Gastroesophageal sphincter (tissue), 4 donors: ENCODE measurements around the gene TFRC. TPM values are rescaled to one million over a fixed set of nuclear protein-coding genes. Genes with fewer than 3 reads are reported as not detected.
"Not testable (repeated sequence)": the region's sequence is repeated elsewhere in the genome, so short reads cannot be mapped to it uniquely, and the experiment has no call there.

Experiments
- ATAC-seq: fragments of 150-250 bp; one replicate; pipeline ENCODE4 v1.9.1; 2016; ENCODE audit warnings: mild to moderate bottlenecking, moderate library complexity
- H3K27ac ChIP-seq, 4 donors: fragments of 200-600 bp; sonication (generic) in 3 of 4; 1 replicate in 3 of 4; 2 replicates in 1 of 4; pipeline ENCODE4 v1.5.1; 2016 to 2019
- H3K27me3 ChIP-seq: fragments of 200-600 bp; sonication (generic); one replicate; pipeline ENCODE4 v1.5.1; 2019
- H3K36me3 ChIP-seq, 2 donors: fragments of 200-600 bp; sonication (generic); one replicate each; pipeline ENCODE4 v1.5.1; 2019; ENCODE audit warnings: control low read depth in 1 of 2
- H3K4me1 ChIP-seq, 3 donors: fragments of 200-600 bp; sonication (generic); 1 replicate in 2 of 3; 2 replicates in 1 of 3; pipeline ENCODE4 v1.5.1; 2016 to 2019; ENCODE audit warnings: control low read depth in 2 of 3
- H3K4me3 ChIP-seq, 2 donors: fragments of 200-600 bp; sonication (generic); one replicate each; pipeline ENCODE4 v1.5.1; 2019; ENCODE audit warnings: mild to moderate bottlenecking in 1 of 2, moderate library complexity in 1 of 2
- H3K9me3 ChIP-seq, 3 donors: fragments of 200-600 bp; sonication (generic); one replicate each; pipeline ENCODE4 v1.5.1; 2017 to 2019; ENCODE audit warnings: control low read depth in 2 of 3
- EP300 ChIP-seq: sonication (generic); formaldehyde crosslinking; IDR thresholded peaks from one replicate; pipeline ENCODE4 v1.6.1; 2017; ENCODE audit warnings: antibody characterized with exemption, mild to moderate bottlenecking
- POLR2A ChIP-seq, 2 donors: fragments of 450-650 bp; IDR thresholded peaks; one replicate each; pipeline ENCODE4 v1.6.1; 2017; ENCODE audit warnings: antibody characterized with exemption in 2 of 2, mild to moderate bottlenecking in 2 of 2, moderate library complexity in 1 of 2
- POLR2AphosphoS5 ChIP-seq: sonication (generic); formaldehyde crosslinking; IDR thresholded peaks from one replicate; pipeline ENCODE4 v1.6.1; 2017; ENCODE audit warnings: antibody characterized with exemption
- WGBS, 2 donors: methylation state at CpG; one replicate each; pipeline ENCODE4 v1.1.5; 2018; ENCODE audit warnings: low coverage in 1 of 2; 5-methylcytosine and 5-hydroxymethylcytosine counted together
- small RNA-seq, 4 donors: library from RNA; depleted of rRNA; stranded (forward); fragments of <200 nt; gene quantifications; one replicate each; pipeline ENCODE3, GENCODE V24; 2016
- total RNA-seq, 4 donors: library from RNA; depleted of rRNA; stranded (reverse); fragments of >200 nt; gene quantifications; one replicate each; pipeline ENCODE4 v1.1.0, GENCODE V29; 2016
- TF ChIP-seq, protein P1 (sequence below), 4 experiments: fragments of 200-600 bp in 2 of 4; fragments of 450-650 bp in 2 of 4; sonication (generic) in 1 of 4; IDR thresholded peaks; one replicate each; pipeline ENCODE4 v1.5.1; 2017 to 2019; ENCODE audit warnings: antibody characterized with exemption in 4 of 4, mild to moderate bottlenecking in 2 of 4, moderate library complexity in 2 of 4

Gene TFRC
- total RNA-seq, 4 donors from 2014 or later: 60.1 to 81.1 (median 69.6) TPM

DNA sequence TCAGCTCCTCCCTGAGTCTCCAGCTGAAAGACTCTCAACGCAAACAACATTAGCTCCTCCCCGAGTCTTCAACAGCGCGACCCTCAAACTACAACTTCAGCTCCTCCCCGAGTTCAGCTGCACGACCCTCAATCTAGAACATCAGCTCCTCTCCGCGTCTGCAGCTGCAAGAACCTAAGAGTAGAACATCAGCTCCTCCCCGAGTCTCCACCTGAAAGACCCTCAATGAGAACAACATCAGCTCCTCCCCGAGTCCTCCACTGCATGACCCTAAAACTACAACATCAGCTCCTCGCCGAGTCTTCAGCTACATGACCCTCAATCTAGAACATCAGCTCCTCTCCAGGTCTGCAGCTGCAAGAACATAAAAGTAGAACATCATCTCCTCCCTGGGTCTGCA, 78.3 kb downstream of the TFRC start:
- H3K27me3 ChIP-seq: peaks cover 38% of the 10 kb centered on the region
- 77 to 88% methylated on average over 8 to 12 of the region's 12 CpGs for WGBS, 2 donors
- no peaks in the 10 kb centered on the region for H3K36me3 ChIP-seq
- no peak overlapping the region for H3K4me3 ChIP-seq
- H3K27ac ChIP-seq: no peak overlapping the region
- no peak for TF ChIP-seq POLR2AphosphoS5
- TF ChIP-seq, protein P1, sequence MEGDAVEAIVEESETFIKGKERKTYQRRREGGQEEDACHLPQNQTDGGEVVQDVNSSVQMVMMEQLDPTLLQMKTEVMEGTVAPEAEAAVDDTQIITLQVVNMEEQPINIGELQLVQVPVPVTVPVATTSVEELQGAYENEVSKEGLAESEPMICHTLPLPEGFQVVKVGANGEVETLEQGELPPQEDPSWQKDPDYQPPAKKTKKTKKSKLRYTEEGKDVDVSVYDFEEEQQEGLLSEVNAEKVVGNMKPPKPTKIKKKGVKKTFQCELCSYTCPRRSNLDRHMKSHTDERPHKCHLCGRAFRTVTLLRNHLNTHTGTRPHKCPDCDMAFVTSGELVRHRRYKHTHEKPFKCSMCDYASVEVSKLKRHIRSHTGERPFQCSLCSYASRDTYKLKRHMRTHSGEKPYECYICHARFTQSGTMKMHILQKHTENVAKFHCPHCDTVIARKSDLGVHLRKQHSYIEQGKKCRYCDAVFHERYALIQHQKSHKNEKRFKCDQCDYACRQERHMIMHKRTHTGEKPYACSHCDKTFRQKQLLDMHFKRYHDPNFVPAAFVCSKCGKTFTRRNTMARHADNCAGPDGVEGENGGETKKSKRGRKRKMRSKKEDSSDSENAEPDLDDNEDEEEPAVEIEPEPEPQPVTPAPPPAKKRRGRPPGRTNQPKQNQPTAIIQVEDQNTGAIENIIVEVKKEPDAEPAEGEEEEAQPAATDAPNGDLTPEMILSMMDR (IDR thresholded peaks at IDR 0.05): no peak
- no peak for TF ChIP-seq EP300
- TF ChIP-seq POLR2A (IDR thresholded peaks at IDR 0.05): no peak
- H3K9me3 ChIP-seq: no peaks in the 10 kb centered on the region
- ATAC-seq: no peak
- H3K4me1 ChIP-seq: no peaks in the 10 kb centered on the region

DNA sequence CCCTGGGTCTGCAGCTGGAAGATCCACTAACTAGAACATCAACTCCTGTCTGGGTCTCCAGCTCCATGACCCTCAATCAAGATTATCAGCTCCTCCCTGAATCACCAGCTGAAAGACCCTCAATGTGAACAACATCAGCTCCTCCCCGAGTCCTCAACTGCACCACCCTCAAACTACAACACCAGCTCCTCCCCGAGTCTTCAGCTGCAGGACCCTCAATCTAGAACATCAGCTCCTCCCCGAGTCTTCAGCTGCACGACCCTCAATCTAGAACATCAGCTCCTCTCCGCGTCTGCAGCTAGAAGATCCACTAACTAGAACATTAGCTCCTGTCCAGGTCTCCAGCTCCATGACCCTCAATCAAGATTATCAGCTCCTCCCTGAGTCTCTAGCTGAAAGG, 79.2 kb downstream of the TFRC start:
- H3K27me3 ChIP-seq: peaks cover 29% of the 10 kb centered on the region
- WGBS, 2 donors: 64 to 93% methylated on average over 2 to 5 of the region's 6 CpGs
- not testable (repeated sequence) for H3K4me3 ChIP-seq, ATAC-seq, H3K4me1 ChIP-seq, H3K36me3 ChIP-seq, H3K9me3 ChIP-seq, H3K27ac ChIP-seq

DNA sequence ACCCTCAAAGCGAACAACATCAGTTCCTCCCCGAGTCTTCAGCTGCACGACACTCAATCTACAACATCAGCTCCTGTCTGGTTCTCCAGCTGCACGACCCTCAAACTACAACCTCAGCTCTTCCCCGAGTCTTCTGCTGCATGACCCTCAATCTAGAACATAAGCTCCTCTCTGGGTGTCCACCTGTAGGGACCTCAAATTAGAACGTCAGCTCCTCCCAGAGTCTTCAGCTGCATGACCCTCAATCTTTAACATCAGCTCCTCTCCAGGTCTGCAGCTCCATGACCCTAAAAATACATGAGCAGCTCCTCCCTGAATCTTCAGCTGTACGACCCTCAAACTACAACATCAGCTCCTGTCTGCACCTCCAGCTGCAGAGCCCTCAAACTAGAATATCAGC, 80.7 kb downstream of the TFRC start:
- whole genome bisulfite sequencing, 2 donors: 77 to 91% methylated on average over 7 of the region's 7 CpGs
- not testable (repeated sequence) for H3K36me3 ChIP-seq, ATAC-seq, H3K4me3 ChIP-seq, H3K9me3 ChIP-seq, H3K27ac ChIP-seq, H3K4me1 ChIP-seq
- H3K27me3 ChIP-seq: peaks cover 29% of the 10 kb centered on the region

DNA sequence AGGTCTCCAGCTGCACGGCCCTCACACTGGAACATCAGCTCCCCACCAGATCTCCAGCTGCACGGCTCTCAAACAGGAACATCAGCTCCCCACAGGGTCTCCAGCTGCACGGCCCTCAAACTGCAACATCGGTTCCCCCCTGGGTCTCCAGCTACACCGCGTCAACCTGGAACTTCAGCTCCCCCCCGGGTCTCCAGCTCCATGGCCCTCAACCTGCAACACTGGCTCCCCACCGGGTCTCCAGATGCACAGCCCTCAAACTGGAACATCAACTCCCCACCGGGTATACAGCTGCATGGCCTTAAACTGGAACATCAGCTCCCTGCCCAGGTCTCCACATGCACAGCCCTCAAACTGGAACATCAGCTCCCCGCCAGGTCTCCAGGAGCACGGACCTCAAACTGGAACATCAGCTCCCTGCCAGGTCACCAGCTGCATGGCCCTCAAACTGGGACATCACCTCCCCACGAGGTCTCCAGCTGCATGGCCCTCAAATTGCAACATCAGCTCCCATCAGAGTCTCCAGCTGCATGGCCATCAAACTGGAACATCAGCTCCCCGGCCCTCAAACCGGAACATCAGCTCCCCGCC, 81.4 kb downstream of the TFRC start:
- not testable (repeated sequence) for H3K36me3 ChIP-seq, ATAC-seq, H3K27ac ChIP-seq, H3K9me3 ChIP-seq, H3K4me3 ChIP-seq, H3K4me1 ChIP-seq
- WGBS, 2 donors: 83 to 92% methylated on average over 4 to 6 of the region's 15 CpGs
- H3K27me3 ChIP-seq: peaks cover 29% of the 10 kb centered on the region

DNA sequence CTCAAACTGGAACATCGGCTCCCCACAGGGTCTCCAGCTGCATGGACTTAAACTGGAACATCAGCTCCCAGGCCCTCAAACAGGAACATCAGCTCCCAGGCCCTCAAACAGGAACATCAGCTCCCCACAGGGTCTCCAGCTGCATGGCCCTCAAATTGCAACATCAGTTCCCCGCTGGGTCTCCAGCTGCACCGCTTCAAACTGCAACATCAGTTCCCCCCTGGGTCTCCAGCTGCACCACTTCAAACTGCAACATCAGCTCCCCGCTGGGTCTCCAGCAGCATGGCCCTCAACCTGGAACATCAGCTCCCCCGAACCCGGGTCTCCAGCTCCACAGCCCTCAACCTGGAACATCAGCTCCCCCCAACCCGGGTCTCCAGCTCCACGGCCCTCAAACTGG, 82.0 kb downstream of the TFRC start:
- no peak overlapping the region for H3K4me3 ChIP-seq
- TF ChIP-seq, protein P1 (IDR thresholded peaks at IDR 0.05): no peak
- no peak for TF ChIP-seq POLR2A (IDR thresholded peaks at IDR 0.05)
- no peak for TF ChIP-seq POLR2AphosphoS5
- no peak for TF ChIP-seq EP300
- H3K36me3 ChIP-seq: no peaks in the 10 kb centered on the region
- no peak overlapping the region for H3K27ac ChIP-seq
- no peaks in the 10 kb centered on the region for H3K4me1 ChIP-seq
- no peaks in the 10 kb centered on the region for H3K9me3 ChIP-seq
- WGBS, 2 donors: 80 to 82% methylated on average over 1 to 3 of the region's 8 CpGs
- no peak for ATAC-seq
- peaks cover 29% of the 10 kb centered on the region for H3K27me3 ChIP-seq

Small RNA genes within 50 kb of the gene (small RNA-seq; reads per million reads assigned to genes)
- 0 reads per million in 4 donors for gene RNU7-18P

Other genes starting within 250 kb of the TFRC start
- 10 to 100 TPM; 14.5 to 28.8 (median 23.9) TPM for gene TNK2, start 173.5 kb downstream of the TFRC start, total RNA-seq
- gene ZDHHC19, start 129.3 kb upstream of the TFRC start, total RNA-seq: not detected
- gene SLC51A, start 134.4 kb upstream of the TFRC start, total RNA-seq: not detected
- 10 to 100 TPM; 60.3 to 92.6 (median 81.0) TPM for gene PCYT1A, start 205.6 kb upstream of the TFRC start, total RNA-seq
- 10 to 100 TPM in 3 of 4 donors, 1 to 10 TPM in 1; 9.2 to 18.7 (median 10.8) TPM for gene DYNLT2B, start 236.2 kb upstream of the TFRC start, total RNA-seq